GM23338 (cell line): ENCODE data around the gene SHB.

Experiments
- CREB1 ChIP-seq: fragments of 250-450 bp; sonication (Bioruptor Pico); IDR thresholded peaks from 2 replicates; pipeline ENCODE4 v1.5.0; 2020; ENCODE audit warnings: low read depth, mild to moderate bottlenecking, moderate library complexity
- CTCF ChIP-seq, 2 experiments: fragments of 200-600 bp in 1 of 2; sonication (generic) in 1 of 2; conservative IDR thresholded peaks; 2 replicates each; pipeline versions ENCODE4 v1.5.1 to v1.6.1; 2016 to 2017; ENCODE audit warnings: antibody characterized with exemption in 2 of 2, low read depth in 2 of 2, mild to moderate bottlenecking in 2 of 2, moderate library complexity in 1 of 2
- EZH2 ChIP-seq: fragments of 200-600 bp; sonication (generic); IDR thresholded peaks from one replicate; pipeline ENCODE4 v1.8.0; 2017; ENCODE audit warnings: antibody characterized with exemption, mild to moderate bottlenecking, low read depth; ENCODE audit not compliant: unreplicated experiment
- JUNB ChIP-seq: IDR thresholded peaks from one replicate; pipeline ENCODE4 v1.6.1; 2016; ENCODE audit warnings: antibody characterized with exemption; ENCODE audit not compliant: unreplicated experiment
- POLR2AphosphoS5 ChIP-seq: IDR thresholded peaks from 2 replicates; pipeline ENCODE4 v1.6.1; 2016; ENCODE audit warnings: antibody characterized with exemption, low read depth
- REST ChIP-seq: IDR thresholded peaks from one replicate; pipeline ENCODE4 v1.6.1; 2018; ENCODE audit warnings: antibody characterized with exemption; ENCODE audit not compliant: unreplicated experiment

- TF ChIP-seq CREB1: no peak
- TF ChIP-seq CTCF (conservative IDR thresholded peaks at IDR 0.05; ENCODE audit: low read depth in 2 of 2): no peak
- TF ChIP-seq POLR2AphosphoS5: no peak
- TF ChIP-seq EZH2: no peak
- no peak for TF ChIP-seq REST
- no peak for TF ChIP-seq JUNB
These were observed 5.5 kb upstream of the SHB start for GRCh38 chr9:38074441-38074961.
